Esophagus squamous epithelium (tissue), 4 donors: ENCODE measurements around the gene JAM3.

Experiments used
- POLR2A ChIP-seq, 4 donors: fragments of 450-650 bp; IDR thresholded peaks; one replicate each; pipeline ENCODE4 v1.6.1; 2017; ENCODE audit warnings: antibody characterized with exemption in 4 of 4, mild to moderate bottlenecking in 4 of 4, moderate library complexity in 3 of 4
- TF ChIP-seq, protein P1 (sequence below), 6 experiments: fragments of 450-650 bp in 4 of 6; fragments of 200-600 bp in 2 of 6; sonication (generic) in 2 of 6; IDR thresholded peaks; one replicate each; pipeline ENCODE4 v1.5.1; 2016 to 2019; ENCODE audit warnings: antibody characterized with exemption in 6 of 6, mild to moderate bottlenecking in 4 of 6, moderate library complexity in 4 of 6

DNA sequence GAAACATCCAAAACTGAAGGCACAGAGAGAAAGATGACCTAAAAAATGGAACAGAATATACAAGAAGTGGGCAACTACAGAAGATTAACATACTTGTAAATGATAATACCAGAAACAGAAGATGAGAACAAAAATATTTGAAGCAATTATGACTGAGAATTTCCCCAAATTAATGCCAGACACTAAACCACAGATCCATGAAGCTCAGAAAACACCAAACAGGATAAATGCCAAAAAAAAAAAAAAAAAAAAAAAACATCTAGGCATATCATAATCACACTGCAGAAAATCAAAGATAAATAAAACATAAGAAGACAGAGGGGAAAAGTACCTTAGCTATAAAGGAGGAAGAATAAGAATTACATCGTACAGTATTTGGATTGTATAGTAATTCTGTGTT, 65.3 kb downstream of the JAM3 start:
- TF ChIP-seq, protein P1, sequence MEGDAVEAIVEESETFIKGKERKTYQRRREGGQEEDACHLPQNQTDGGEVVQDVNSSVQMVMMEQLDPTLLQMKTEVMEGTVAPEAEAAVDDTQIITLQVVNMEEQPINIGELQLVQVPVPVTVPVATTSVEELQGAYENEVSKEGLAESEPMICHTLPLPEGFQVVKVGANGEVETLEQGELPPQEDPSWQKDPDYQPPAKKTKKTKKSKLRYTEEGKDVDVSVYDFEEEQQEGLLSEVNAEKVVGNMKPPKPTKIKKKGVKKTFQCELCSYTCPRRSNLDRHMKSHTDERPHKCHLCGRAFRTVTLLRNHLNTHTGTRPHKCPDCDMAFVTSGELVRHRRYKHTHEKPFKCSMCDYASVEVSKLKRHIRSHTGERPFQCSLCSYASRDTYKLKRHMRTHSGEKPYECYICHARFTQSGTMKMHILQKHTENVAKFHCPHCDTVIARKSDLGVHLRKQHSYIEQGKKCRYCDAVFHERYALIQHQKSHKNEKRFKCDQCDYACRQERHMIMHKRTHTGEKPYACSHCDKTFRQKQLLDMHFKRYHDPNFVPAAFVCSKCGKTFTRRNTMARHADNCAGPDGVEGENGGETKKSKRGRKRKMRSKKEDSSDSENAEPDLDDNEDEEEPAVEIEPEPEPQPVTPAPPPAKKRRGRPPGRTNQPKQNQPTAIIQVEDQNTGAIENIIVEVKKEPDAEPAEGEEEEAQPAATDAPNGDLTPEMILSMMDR (IDR thresholded peaks at IDR 0.05): no peak
- no peak for TF ChIP-seq POLR2A (IDR thresholded peaks at IDR 0.05)
